ENCODE measurements around the gene ENKD1. TPM values are rescaled to one million over a fixed set of nuclear protein-coding genes. Genes with fewer than 3 reads are reported as not detected.
A peak's percentile ranks its signal among the peaks of the same experiment; 100 is the strongest.
"Not testable (repeated sequence)": the region's sequence is repeated elsewhere in the genome, so short reads cannot be mapped to it uniquely, and the experiment has no call there.

Gene ENKD1
- total RNA-seq = 9.4 TPM

GRCh38 chr16:67666559-67667452 lies at the start of gene ENKD1, which contains the start of gene C16orf86:
ENKD1 (minus strand) TSS chr16:67666750; CDS start chr16:67666442, 308 bp downstream.
C16orf86 (plus strand) TSS chr16:67666814; CDS start chr16:67666971, 157 bp downstream.
- FAIRE-seq (no peak), DNase-seq (ENCODE audit: low spot score in 2 of 2) (peak; percentile 95 to 96)

- FAIRE-seq = no peak
- no peak for DNase-seq (ENCODE audit: low spot score in 2 of 2)
Observed at GRCh38 chr16:67716097-67716496, 49.5 kb upstream of the ENKD1 start.

GRCh38 chr16:67714522-67714921 lies 48.0 kb upstream of the ENKD1 start:
- no peak for DNase-seq (ENCODE audit: low spot score in 2 of 2)
- FAIRE-seq = no peak

GRCh38 chr16:67713647-67714273 lies 47.2 kb upstream of the ENKD1 start:
- FAIRE-seq (no peak), DNase-seq (ENCODE audit: low spot score in 2 of 2) (no peak)

- FAIRE-seq (no peak), DNase-seq (ENCODE audit: low spot score in 2 of 2) (no peak)
Observed at GRCh38 chr16:67710607-67711006, 44.1 kb upstream of the ENKD1 start.

GRCh38 chr16:67709050-67709449 lies 42.5 kb upstream of the ENKD1 start:
- DNase-seq (ENCODE audit: low spot score in 2 of 2) (no peak), FAIRE-seq (no peak)

- FAIRE-seq (no peak), DNase-seq (ENCODE audit: low spot score in 2 of 2) (no peak)
Observed at GRCh38 chr16:67708368-67708771, 41.8 kb upstream of the ENKD1 start.

- DNase-seq (ENCODE audit: low spot score in 2 of 2) (no peak), FAIRE-seq (no peak)
Observed at GRCh38 chr16:67707790-67708189, 41.2 kb upstream of the ENKD1 start.

- no peak for FAIRE-seq
- DNase-seq (ENCODE audit: low spot score in 2 of 2) = no peak
Observed at GRCh38 chr16:67707210-67707609, 40.7 kb upstream of the ENKD1 start.

GRCh38 chr16:67704110-67704509 lies 37.6 kb upstream of the ENKD1 start:
- DNase-seq (ENCODE audit: low spot score in 2 of 2) (no peak), FAIRE-seq (no peak)

- FAIRE-seq (no peak), DNase-seq (ENCODE audit: low spot score in 2 of 2) (no peak)
Observed at GRCh38 chr16:67703626-67704025, 37.1 kb upstream of the ENKD1 start.

GRCh38 chr16:67702130-67702529 lies 35.6 kb upstream of the ENKD1 start:
- FAIRE-seq = no peak
- DNase-seq (ENCODE audit: low spot score in 2 of 2) = no peak

- DNase-seq (ENCODE audit: low spot score in 2 of 2) (no peak), FAIRE-seq (no peak)
Observed at GRCh38 chr16:67701420-67701819, 34.9 kb upstream of the ENKD1 start.

- DNase-seq (ENCODE audit: low spot score in 2 of 2) = no peak
- no peak for FAIRE-seq
Observed at GRCh38 chr16:67699265-67699664, 32.7 kb upstream of the ENKD1 start.

GRCh38 chr16:67697422-67698185 lies 31.1 kb upstream of the ENKD1 start:
- DNase-seq (ENCODE audit: low spot score in 2 of 2) (no peak), FAIRE-seq (no peak)

GRCh38 chr16:67694611-67695010 lies 28.1 kb upstream of the ENKD1 start:
- FAIRE-seq = no peak
- DNase-seq (ENCODE audit: low spot score in 2 of 2) = no peak

- not testable (repeated sequence) for DNase-seq (ENCODE audit: low spot score in 2 of 2); FAIRE-seq
Observed at GRCh38 chr16:67693517-67694285, 27.2 kb upstream of the ENKD1 start.

- no peak for DNase-seq (ENCODE audit: low spot score in 2 of 2)
Observed at GRCh38 chr16:67685388-67686112, 19.0 kb upstream of the ENKD1 start.

GRCh38 chr16:67683767-67684166 lies 17.2 kb upstream of the ENKD1 start:
- no peak for FAIRE-seq

More at GRCh38 chr16:67685388-67686112, 19.0 kb upstream of the ENKD1 start:
- no peak for FAIRE-seq

More at GRCh38 chr16:67683767-67684166, 17.2 kb upstream of the ENKD1 start:
- no peak for DNase-seq (ENCODE audit: low spot score in 2 of 2)
